Measurements from ENCODE around the gene CDK14. TPM values are rescaled to one million over a fixed set of nuclear protein-coding genes. Genes with fewer than 3 reads are reported as not detected.
A peak's percentile ranks its signal among the peaks of the same experiment; 100 is the strongest.

The CDK14 gene
- total and polyA plus RNA-seq, 2 donors (not counting 3 experiments of a cell fraction or from before 2014, with no cell fraction given), result 5.5 to 34.2 TPM

- Histone ChIP-seq H3K27ac (ENCODE audit: insufficient read depth, low read depth, low read length) (no peak overlapping the region), H3K27me3 (ENCODE audit: control insufficient read depth in 2 of 2, insufficient read depth in 2 of 2, low read length in 2 of 2) (peaks cover 0 to 5% of the 10 kb centered on the region in 2 experiments), H2AFZ (ENCODE audit: low read depth, low read length) (no peak overlapping the region), H3K4me3 (replicated peaks in 1 of 3; ENCODE audit: insufficient read depth in 1 of 3, low read depth in 1 of 3, low read length in 3 of 3) (no peak overlapping the region), H3K9me3 (replicated peaks; ENCODE audit: control insufficient read depth, insufficient read depth, low read length) (no peaks in the 10 kb centered on the region), H3K36me3 (ENCODE audit: control insufficient read depth in 2 of 2, extremely low read depth in 1 of 2, insufficient read depth in 2 of 2, low read length in 2 of 2) (no peaks in the 10 kb centered on the region), H4K20me1 (replicated peaks; ENCODE audit: control insufficient read depth, extremely low read depth, insufficient read depth, low read length) (no peaks in the 10 kb centered on the region), H3K9me1 (replicated peaks; ENCODE audit: control insufficient read depth, extremely low read depth, insufficient read depth, low read length) (no peaks in the 10 kb centered on the region), H3K9ac (replicated peaks; ENCODE audit: extremely low read depth, insufficient read depth, low read length) (no peak overlapping the region), H3K4me2 (ENCODE audit: insufficient read depth, low read length) (no peak overlapping the region), H3K79me2 (ENCODE audit: control insufficient read depth, insufficient read depth, low read length) (no peaks in the 10 kb centered on the region), H3K4me1 (ENCODE audit: control insufficient read depth, extremely low read depth, insufficient read depth, low read length) (no peaks in the 10 kb centered on the region)
- intact Hi-C loops (cut with micrococcal nuclease) (loop anchor here (1.0 to 5.0 kb wide), 3 partner anchors 77 to 482 kb away; no protein-coding TSS in a partner anchor), dilution Hi-C loops (cut with MboI; ENCODE audit: extremely low pct_ligation_motif_present, low sequenced_read_pairs) (no loop called here)
- ChIA-PET POLR2A (no interaction called here), CTCF (interaction anchor here (0.9 to 3.3 kb wide), 5 partner anchors 20 to 482 kb away, joined by 3 to 47 read pairs (median 4); no protein-coding TSS in a partner anchor)
- DNase-seq (ENCODE audit: low read depth, low spot score) (peak; percentile 46), FAIRE-seq (no peak)
- BruUV-seq (replicated peaks), result no TSS peak
- TF ChIP-seq EZH2 (IDR thresholded peaks at IDR 0.05; ENCODE audit: borderline replicate concordance, low read depth, low read length, severe bottlenecking) (no peak), CTCF (IDR thresholded peaks at IDR 0.05; ENCODE audit: extremely low read depth in 1 of 2, insufficient read depth in 1 of 2, low read depth in 1 of 2, low read length in 2 of 2) (peak in 1 of 2 donors; percentile 3), FOS (IDR thresholded peaks at IDR 0.05; ENCODE audit: borderline replicate concordance, insufficient read depth, low read length) (no peak)
These were observed 43.6 kb upstream of the CDK14 start for GRCh38 chr7:90552521-90552920.

DNA sequence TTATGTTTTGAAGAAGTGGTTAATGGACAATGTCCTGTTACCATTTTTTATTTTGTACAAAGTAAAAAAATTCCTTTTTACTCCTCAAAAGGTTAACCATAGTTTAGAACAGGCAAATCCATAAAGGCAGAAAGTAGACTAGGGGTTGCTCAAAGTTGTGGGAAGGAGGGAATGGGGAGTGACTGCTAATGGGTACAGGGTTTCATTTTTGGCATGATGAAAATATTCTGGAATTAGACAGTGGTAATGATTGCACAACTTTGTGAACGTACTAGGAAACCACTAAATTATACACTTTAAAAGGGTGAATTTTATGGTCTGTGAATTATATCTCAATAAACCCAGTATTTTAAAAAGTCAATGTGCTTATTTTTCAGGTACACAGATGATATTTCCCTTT, 35.4 kb upstream of the CDK14 start:
- Histone ChIP-seq H3K9ac (replicated peaks; ENCODE audit: extremely low read depth, insufficient read depth, low read length) (no peak overlapping the region), H3K4me3 (replicated peaks in 1 of 3; ENCODE audit: insufficient read depth in 1 of 3, low read depth in 1 of 3, low read length in 3 of 3) (no peak overlapping the region), H3K36me3 (ENCODE audit: control insufficient read depth in 2 of 2, extremely low read depth in 1 of 2, insufficient read depth in 2 of 2, low read length in 2 of 2) (no peaks in the 10 kb centered on the region), H3K9me1 (replicated peaks; ENCODE audit: control insufficient read depth, extremely low read depth, insufficient read depth, low read length) (no peaks in the 10 kb centered on the region), H3K4me1 (ENCODE audit: control insufficient read depth, extremely low read depth, insufficient read depth, low read length) (no peaks in the 10 kb centered on the region), H3K79me2 (ENCODE audit: control insufficient read depth, insufficient read depth, low read length) (no peaks in the 10 kb centered on the region), H4K20me1 (replicated peaks; ENCODE audit: control insufficient read depth, extremely low read depth, insufficient read depth, low read length) (no peaks in the 10 kb centered on the region), H2AFZ (ENCODE audit: low read depth, low read length) (no peak overlapping the region), H3K9me3 (replicated peaks; ENCODE audit: control insufficient read depth, insufficient read depth, low read length) (no peaks in the 10 kb centered on the region), H3K4me2 (ENCODE audit: insufficient read depth, low read length) (no peak overlapping the region), H3K27ac (ENCODE audit: insufficient read depth, low read depth, low read length) (no peak overlapping the region), H3K27me3 (ENCODE audit: control insufficient read depth in 2 of 2, insufficient read depth in 2 of 2, low read length in 2 of 2) (peaks cover 1 to 8% of the 10 kb centered on the region in 2 experiments)
- DNase-seq (ENCODE audit: low read depth, low spot score) (no peak), FAIRE-seq (no peak)
- dilution Hi-C loops (cut with MboI; ENCODE audit: extremely low pct_ligation_motif_present, low sequenced_read_pairs), result no loop called here
- CTCF ChIA-PET, result interaction anchor here (1.5 kb wide), 1 partner anchor 474 kb away, joined by 4 read pairs; no protein-coding TSS in a partner anchor
- TF ChIP-seq MYC (IDR thresholded peaks at IDR 0.05; ENCODE audit: low read depth, low read length), result no peak
- no peak for TF ChIP-seq CTCF (IDR thresholded peaks at IDR 0.05; ENCODE audit: extremely low read depth in 1 of 2, insufficient read depth in 1 of 2, low read depth in 1 of 2, low read length in 2 of 2)
- TF ChIP-seq MAX (IDR thresholded peaks at IDR 0.05; ENCODE audit: insufficient read depth, insufficient read length), result no peak
- no peak for TF ChIP-seq EZH2 (IDR thresholded peaks at IDR 0.05; ENCODE audit: borderline replicate concordance, low read depth, low read length, severe bottlenecking)
- TF ChIP-seq JUN (IDR thresholded peaks at IDR 0.05; ENCODE audit: borderline replicate concordance, insufficient read depth, insufficient read length, low read depth), result no peak
- TF ChIP-seq POLR2A (IDR thresholded peaks at IDR 0.05; ENCODE audit: low read depth, low read length), result no peak
- TF ChIP-seq FOS (IDR thresholded peaks at IDR 0.05; ENCODE audit: borderline replicate concordance, insufficient read depth, low read length), result no peak
- TF ChIP-seq GATA2 (IDR thresholded peaks at IDR 0.05; ENCODE audit: insufficient read depth, insufficient read length, low read depth, low read length), result no peak
- TF ChIP-seq POLR2AphosphoS5 (IDR thresholded peaks at IDR 0.05; ENCODE audit: insufficient read depth, low read depth, low read length), result no peak
- POLR2A ChIA-PET, result no interaction called here
- BruUV-seq (replicated peaks), result no TSS peak
- intact Hi-C loops (cut with micrococcal nuclease), result no loop called here
